NCI-H774 (cell line): ENCODE measurements around the gene GPR108.

Experiments used
- DNase-seq: peaks from one replicate; lab custom pipeline; 2025; lab: John Stamatoyannopoulos, UW

GPR108 gene

GRCh38 chr19:6707011-6707657 is 30.2 kb downstream of the GPR108 start:
- DNase-seq: no peak

GRCh38 chr19:6706633-6706958 is 30.8 kb downstream of the GPR108 start:
- no peak for DNase-seq

- no peak for DNase-seq
Observed at GRCh38 chr19:6705931-6706632, 31.3 kb downstream of the GPR108 start.

- no peak for DNase-seq
Observed at GRCh38 chr19:6700586-6701316, 36.6 kb downstream of the GPR108 start.

GRCh38 chr19:6699935-6700334 is 37.4 kb downstream of the GPR108 start:
- DNase-seq: no peak

GRCh38 chr19:6697291-6697690 is 40.1 kb downstream of the GPR108 start:
- no peak for DNase-seq

GRCh38 chr19:6696239-6696820 is 41.0 kb downstream of the GPR108 start:
- no peak for DNase-seq

- no peak for DNase-seq
Observed at GRCh38 chr19:6694147-6694815, 43.1 kb downstream of the GPR108 start.

GRCh38 chr19:6693681-6694080 is 43.7 kb downstream of the GPR108 start:
- DNase-seq: no peak

- no peak for DNase-seq
Observed at GRCh38 chr19:6693056-6693471, 44.3 kb downstream of the GPR108 start.

- no peak for DNase-seq
Observed at GRCh38 chr19:6692027-6692426, 45.4 kb downstream of the GPR108 start.

GRCh38 chr19:6691342-6691741 is 46.0 kb downstream of the GPR108 start:
- DNase-seq: no peak

- no peak for DNase-seq
Observed at GRCh38 chr19:6690160-6690885, 47.1 kb downstream of the GPR108 start.

GRCh38 chr19:6687114-6687513 is 50.3 kb downstream of the GPR108 start:
- no peak for DNase-seq

GRCh38 chr19:6686628-6686975 is 50.8 kb downstream of the GPR108 start:
- no peak for DNase-seq

- no peak for DNase-seq
Observed at GRCh38 chr19:6685962-6686627, 51.3 kb downstream of the GPR108 start.

- DNase-seq: no peak
Observed at GRCh38 chr19:6685482-6685881, 51.9 kb downstream of the GPR108 start.

- no peak for DNase-seq
Observed at GRCh38 chr19:6683971-6684370, 53.4 kb downstream of the GPR108 start.

- no peak for DNase-seq
Observed at GRCh38 chr19:6682607-6683128, 54.7 kb downstream of the GPR108 start.

- DNase-seq: no peak
Observed at GRCh38 chr19:6680141-6680540, 57.2 kb downstream of the GPR108 start.
